Hepatocyte (in vitro differentiated cells): Measurements from ENCODE around the gene STK24.

ENCODE experiments used
- EZH2 ChIP-seq: fragments of 200-600 bp; sonication (generic); IDR thresholded peaks from 2 replicates; pipeline ENCODE4 v1.6.1; 2016; ENCODE audit warnings: antibody characterized with exemption, mild to moderate bottlenecking, borderline replicate concordance
- EZH2phosphoT487 ChIP-seq: fragments of 200-600 bp; sonication (generic); IDR thresholded peaks from one replicate; pipeline ENCODE4 v1.6.1; 2018; ENCODE audit warnings: antibody characterized with exemption, mild to moderate bottlenecking, low read depth, moderate library complexity; ENCODE audit not compliant: unreplicated experiment, severe bottlenecking
- TF ChIP-seq, protein P1 (sequence below): fragments of 200-600 bp; sonication (generic); IDR thresholded peaks from 2 replicates; pipeline ENCODE4 v1.5.1; 2016; ENCODE audit warnings: antibody characterized with exemption, mild to moderate bottlenecking; ENCODE audit not compliant: poor library complexity

DNA sequence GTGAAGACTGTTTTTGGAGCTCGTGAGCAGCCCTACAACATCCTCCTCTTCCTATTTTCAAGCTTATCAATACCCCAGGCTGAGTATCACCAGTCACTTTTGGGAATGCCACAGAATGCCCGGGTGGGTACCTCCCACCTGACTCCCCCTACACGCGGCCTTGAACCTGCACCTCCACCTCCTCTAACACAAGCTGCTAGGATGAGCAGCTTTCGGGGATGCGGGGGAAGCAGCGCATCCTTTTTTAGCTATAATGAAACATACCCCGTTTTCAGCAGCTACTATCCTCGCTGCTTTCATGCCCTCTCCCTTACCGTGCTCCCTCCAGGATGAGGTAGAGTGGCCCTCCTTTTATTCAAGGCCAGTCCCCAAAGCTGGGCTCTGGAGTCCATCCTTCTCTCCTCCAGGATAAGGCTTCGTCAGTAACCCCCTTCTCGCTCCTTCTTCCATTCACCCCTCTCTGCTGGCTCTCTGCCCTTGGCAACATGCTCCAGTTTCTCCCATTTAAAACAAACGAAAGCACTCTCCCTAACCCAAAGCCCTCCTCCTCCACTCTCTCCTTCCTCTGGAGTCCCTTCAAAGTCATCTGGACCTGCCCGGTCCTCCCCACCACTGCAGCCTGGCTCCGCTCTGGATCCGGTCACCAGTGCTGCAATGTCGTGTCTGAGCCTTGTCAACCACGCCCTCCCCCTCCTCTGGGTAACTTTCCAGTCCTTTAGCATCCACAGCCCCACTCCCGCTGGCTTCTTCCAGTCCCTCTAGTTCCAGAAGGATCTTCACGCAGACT, 55.3 kb downstream of the STK24 start:
- TF ChIP-seq, protein P1, sequence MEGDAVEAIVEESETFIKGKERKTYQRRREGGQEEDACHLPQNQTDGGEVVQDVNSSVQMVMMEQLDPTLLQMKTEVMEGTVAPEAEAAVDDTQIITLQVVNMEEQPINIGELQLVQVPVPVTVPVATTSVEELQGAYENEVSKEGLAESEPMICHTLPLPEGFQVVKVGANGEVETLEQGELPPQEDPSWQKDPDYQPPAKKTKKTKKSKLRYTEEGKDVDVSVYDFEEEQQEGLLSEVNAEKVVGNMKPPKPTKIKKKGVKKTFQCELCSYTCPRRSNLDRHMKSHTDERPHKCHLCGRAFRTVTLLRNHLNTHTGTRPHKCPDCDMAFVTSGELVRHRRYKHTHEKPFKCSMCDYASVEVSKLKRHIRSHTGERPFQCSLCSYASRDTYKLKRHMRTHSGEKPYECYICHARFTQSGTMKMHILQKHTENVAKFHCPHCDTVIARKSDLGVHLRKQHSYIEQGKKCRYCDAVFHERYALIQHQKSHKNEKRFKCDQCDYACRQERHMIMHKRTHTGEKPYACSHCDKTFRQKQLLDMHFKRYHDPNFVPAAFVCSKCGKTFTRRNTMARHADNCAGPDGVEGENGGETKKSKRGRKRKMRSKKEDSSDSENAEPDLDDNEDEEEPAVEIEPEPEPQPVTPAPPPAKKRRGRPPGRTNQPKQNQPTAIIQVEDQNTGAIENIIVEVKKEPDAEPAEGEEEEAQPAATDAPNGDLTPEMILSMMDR: no peak
- TF ChIP-seq EZH2 (no peak), EZH2phosphoT487 (no peak)
